Body of pancreas (tissue), 4 donors: Measurements from ENCODE around the gene RAB25.

Experiments
- CTCF ChIP-seq, 7 experiments: fragments of 450-650 bp in 4 of 7; fragments of 200-600 bp in 3 of 7; sonication (generic) in 3 of 7; IDR thresholded peaks; one replicate each; pipeline ENCODE4 v1.5.1; 2016 to 2019; ENCODE audit warnings: antibody characterized with exemption in 7 of 7
- POLR2A ChIP-seq, 3 donors: fragments of 450-650 bp; IDR thresholded peaks; one replicate each; pipeline ENCODE4 v1.6.1; 2016; ENCODE audit warnings: antibody characterized with exemption in 3 of 3, mild to moderate bottlenecking in 2 of 3

GRCh38 chr1:156078728-156079127, 17.8 kb downstream of the RAB25 start:
- TF ChIP-seq CTCF (IDR thresholded peaks at IDR 0.05) (no peak), POLR2A (IDR thresholded peaks at IDR 0.05) (no peak)
